ENCODE data around the gene KCNK16.

KCNK16 gene

GRCh38 chr6:39348740-39349139, 26.2 kb upstream of the KCNK16 start:
- Histone ChIP-seq H3K4me3 (ENCODE audit: low read depth, low read length) (no peak overlapping the region), H3K27ac (no peak overlapping the region), H3K4me1 (no peaks in the 10 kb centered on the region), H3K9ac (no peak overlapping the region), H3K27me3 (ENCODE audit: control insufficient read depth, insufficient read depth, low read length) (no peaks in the 10 kb centered on the region), H3K79me2 (no peaks in the 10 kb centered on the region), H3K4me2 (ENCODE audit: low read length) (no peak overlapping the region), H2AFZ (no peak overlapping the region), H3K36me3 (ENCODE audit: control insufficient read depth, insufficient read depth, low read length) (no peaks in the 10 kb centered on the region), H3K9me3 (ENCODE audit: control insufficient read depth, low read length) (no peaks in the 10 kb centered on the region)
- no peak for TF ChIP-seq CTCF (IDR thresholded peaks at IDR 0.05)

GRCh38 chr6:39347906-39348585, 25.5 kb upstream of the KCNK16 start:
- Histone ChIP-seq H3K9me3 (ENCODE audit: control insufficient read depth, low read length) (no peaks in the 10 kb centered on the region), H3K27me3 (ENCODE audit: control insufficient read depth, insufficient read depth, low read length) (no peaks in the 10 kb centered on the region), H3K4me1 (no peaks in the 10 kb centered on the region), H3K4me3 (ENCODE audit: low read depth, low read length) (no peak overlapping the region), H3K9ac (no peak overlapping the region), H3K27ac (no peak overlapping the region), H2AFZ (no peak overlapping the region), H3K4me2 (ENCODE audit: low read length) (no peak overlapping the region), H3K36me3 (ENCODE audit: control insufficient read depth, insufficient read depth, low read length) (no peaks in the 10 kb centered on the region), H3K79me2 (no peaks in the 10 kb centered on the region)
- peak; percentile 90 for TF ChIP-seq CTCF (IDR thresholded peaks at IDR 0.05)

- no peaks in the 10 kb centered on the region for H3K9me3 ChIP-seq (ENCODE audit: control insufficient read depth, low read length)
- H3K36me3 ChIP-seq (ENCODE audit: control insufficient read depth, insufficient read depth, low read length), result no peaks in the 10 kb centered on the region
- no peaks in the 10 kb centered on the region for H3K27me3 ChIP-seq (ENCODE audit: control insufficient read depth, insufficient read depth, low read length)
- H2AFZ ChIP-seq, result no peak overlapping the region
- TF ChIP-seq CTCF (IDR thresholded peaks at IDR 0.05), result no peak
- no peaks in the 10 kb centered on the region for H3K4me1 ChIP-seq
- H3K79me2 ChIP-seq, result no peaks in the 10 kb centered on the region
- no peak overlapping the region for H3K4me2 ChIP-seq (ENCODE audit: low read length)
- H3K27ac ChIP-seq, result no peak overlapping the region
- H3K4me3 ChIP-seq (ENCODE audit: low read depth, low read length), result no peak overlapping the region
- H3K9ac ChIP-seq, result no peak overlapping the region
Measured at GRCh38 chr6:39347206-39347605, 24.7 kb upstream of the KCNK16 start.

GRCh38 chr6:39344821-39345280, 22.3 kb upstream of the KCNK16 start:
- Histone ChIP-seq H3K79me2 (no peaks in the 10 kb centered on the region), H3K9me3 (ENCODE audit: control insufficient read depth, low read length) (no peaks in the 10 kb centered on the region), H3K4me1 (no peaks in the 10 kb centered on the region), H3K4me2 (ENCODE audit: low read length) (no peak overlapping the region), H3K27ac (no peak overlapping the region), H3K36me3 (ENCODE audit: control insufficient read depth, insufficient read depth, low read length) (no peaks in the 10 kb centered on the region), H3K4me3 (ENCODE audit: low read depth, low read length) (no peak overlapping the region), H3K9ac (no peak overlapping the region), H2AFZ (no peak overlapping the region), H3K27me3 (ENCODE audit: control insufficient read depth, insufficient read depth, low read length) (no peaks in the 10 kb centered on the region)
- no peak for TF ChIP-seq CTCF (IDR thresholded peaks at IDR 0.05)

GRCh38 chr6:39343396-39343870, 20.9 kb upstream of the KCNK16 start:
- Histone ChIP-seq H3K79me2 (no peaks in the 10 kb centered on the region), H3K9me3 (ENCODE audit: control insufficient read depth, low read length) (no peaks in the 10 kb centered on the region), H3K36me3 (ENCODE audit: control insufficient read depth, insufficient read depth, low read length) (no peaks in the 10 kb centered on the region), H3K27ac (no peak overlapping the region), H2AFZ (no peak overlapping the region), H3K27me3 (ENCODE audit: control insufficient read depth, insufficient read depth, low read length) (no peaks in the 10 kb centered on the region), H3K4me1 (no peaks in the 10 kb centered on the region), H3K4me3 (ENCODE audit: low read depth, low read length) (no peak overlapping the region), H3K9ac (no peak overlapping the region), H3K4me2 (ENCODE audit: low read length) (no peak overlapping the region)
- TF ChIP-seq CTCF (IDR thresholded peaks at IDR 0.05), result no peak
